SK-N-DZ (cell line): ENCODE data around the gene KIF1A.
"Not testable (repeated sequence)": the region's sequence is repeated elsewhere in the genome, so short reads cannot be mapped to it uniquely, and the experiment has no call there.

Source experiments
- DNase-seq: peaks from one replicate; pipeline ENCODE4 v3.0.0-alpha.2; 2015; ENCODE audit warnings: low spot score

The KIF1A gene

DNA sequence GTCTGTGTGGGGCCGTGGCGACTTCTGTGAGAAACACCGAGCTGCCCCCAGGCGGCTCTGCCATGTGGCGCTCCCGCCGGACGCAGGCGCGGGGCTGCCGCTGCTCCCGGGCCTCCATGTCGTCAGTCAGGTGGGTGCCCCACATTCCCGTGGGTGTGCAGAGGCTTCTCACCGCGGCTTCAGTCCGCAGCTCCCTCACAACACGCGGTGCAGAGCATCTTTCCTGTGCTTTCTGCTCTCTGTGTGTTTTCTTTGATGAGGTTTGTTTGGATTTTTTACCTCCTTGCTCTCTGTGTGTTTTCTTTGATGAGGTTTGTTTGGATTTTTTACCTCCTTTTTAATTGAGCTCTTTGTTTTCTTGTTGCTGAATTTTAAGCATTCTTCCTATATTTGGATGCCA is 115.4 kb downstream of the KIF1A start:
- no peak for DNase-seq

DNA sequence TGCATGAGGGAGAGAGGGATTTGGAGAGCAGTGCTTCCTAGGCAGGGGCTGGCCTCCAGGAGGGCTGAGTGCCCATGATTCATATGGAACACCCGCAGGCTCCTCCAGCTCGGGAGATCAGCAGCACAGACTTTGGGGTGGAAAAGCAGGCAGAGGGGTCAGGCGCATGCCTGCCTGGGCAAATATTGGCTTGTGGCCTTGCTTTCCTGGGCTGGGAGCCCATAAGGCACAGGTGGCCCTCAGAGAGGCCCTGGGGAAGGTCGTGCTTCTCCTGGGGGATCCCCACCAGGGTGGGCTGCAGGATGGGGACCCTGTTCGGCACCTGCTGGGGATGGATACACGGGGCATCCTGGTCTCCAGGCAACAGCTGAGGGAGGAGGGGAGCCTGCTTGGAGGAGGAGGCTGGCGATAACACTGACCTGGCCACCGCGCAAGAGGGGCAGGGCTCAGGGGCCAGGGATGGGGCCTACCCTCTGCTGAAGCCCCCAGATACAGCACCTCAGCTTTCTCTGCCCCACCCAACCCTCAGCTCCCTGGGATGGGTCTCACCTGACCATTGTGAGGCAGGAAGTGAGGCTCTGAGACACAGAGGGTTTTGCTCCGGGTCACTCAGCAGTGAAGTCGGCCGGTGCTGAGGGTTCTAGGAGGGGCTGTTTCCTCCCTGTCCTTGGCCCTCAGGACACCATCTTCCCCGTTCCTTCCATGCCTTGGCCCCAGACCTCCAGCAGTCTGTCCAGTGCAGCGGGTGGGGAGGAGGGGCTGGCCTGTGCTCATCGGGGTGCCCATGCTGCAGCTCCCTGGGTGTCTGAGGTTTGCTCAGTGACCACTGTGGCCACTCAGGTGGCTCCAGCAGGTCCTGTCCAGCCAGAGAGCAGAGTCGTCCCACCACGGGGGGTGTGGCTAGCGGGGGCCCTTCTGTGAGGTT is 116.3 kb downstream of the KIF1A start:
- DNase-seq, result no peak

DNA sequence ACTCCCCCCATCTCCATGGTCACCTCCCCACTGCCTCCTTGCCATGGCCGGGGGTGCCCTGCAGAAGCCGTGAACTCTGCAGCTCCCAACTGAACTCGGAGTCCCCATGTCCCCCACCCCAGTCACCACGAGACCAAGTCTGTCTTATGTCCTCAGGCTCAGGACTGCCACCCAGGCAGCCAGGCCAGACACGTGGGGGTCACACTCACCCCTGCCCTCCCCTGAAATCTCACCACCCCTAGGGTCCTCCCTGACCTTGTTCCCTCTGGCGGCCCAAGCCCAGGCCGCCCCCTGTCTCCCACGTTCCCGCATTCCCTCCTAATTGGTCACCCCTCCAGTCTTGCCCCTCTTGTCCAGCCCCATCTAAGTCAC is 117.4 kb downstream of the KIF1A start:
- DNase-seq, result no peak

DNA sequence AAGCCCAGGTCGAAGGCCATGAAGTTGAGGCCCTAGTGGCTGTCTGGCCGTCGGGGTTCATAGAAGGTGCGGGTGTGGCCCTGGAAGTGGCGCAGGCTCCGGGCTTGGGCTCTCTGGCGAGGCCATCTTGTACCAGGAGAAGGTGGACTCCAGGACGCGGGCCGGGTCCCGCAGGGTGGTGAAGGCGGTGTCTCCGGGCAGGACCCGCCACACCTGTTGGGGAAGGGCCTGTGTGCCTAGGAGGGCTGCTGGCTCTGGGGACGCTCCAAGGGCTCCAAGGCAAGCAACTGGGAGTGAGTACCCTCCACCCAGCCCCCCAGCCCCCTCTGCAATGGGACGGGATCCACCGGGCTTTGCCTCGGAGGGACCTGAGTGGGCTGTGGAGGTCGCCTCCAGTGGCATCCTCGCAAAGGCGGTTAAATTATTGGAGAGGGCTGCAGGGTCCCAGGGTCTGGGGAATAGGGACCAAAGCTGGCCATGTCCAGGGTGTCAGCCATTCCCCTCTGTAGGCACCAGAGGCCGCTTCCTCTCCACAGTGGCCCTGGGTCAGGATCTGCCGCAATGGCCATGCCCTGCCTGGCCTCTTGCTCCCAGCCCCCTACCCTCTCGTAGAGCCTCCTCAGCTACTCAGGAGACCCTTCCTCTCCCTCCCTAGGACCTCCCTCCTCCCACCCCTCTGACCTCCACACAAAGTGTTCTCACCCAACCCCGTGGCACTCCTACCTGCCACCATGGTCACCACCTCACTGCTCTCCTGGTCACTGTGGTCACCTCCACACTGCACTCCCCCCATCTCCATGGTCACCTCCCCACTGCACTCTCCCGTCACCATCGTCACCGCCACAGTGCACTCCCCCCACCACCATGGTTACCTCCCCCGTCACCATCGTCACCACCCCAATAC is 118.0 kb downstream of the KIF1A start:
- no peak for DNase-seq

DNA sequence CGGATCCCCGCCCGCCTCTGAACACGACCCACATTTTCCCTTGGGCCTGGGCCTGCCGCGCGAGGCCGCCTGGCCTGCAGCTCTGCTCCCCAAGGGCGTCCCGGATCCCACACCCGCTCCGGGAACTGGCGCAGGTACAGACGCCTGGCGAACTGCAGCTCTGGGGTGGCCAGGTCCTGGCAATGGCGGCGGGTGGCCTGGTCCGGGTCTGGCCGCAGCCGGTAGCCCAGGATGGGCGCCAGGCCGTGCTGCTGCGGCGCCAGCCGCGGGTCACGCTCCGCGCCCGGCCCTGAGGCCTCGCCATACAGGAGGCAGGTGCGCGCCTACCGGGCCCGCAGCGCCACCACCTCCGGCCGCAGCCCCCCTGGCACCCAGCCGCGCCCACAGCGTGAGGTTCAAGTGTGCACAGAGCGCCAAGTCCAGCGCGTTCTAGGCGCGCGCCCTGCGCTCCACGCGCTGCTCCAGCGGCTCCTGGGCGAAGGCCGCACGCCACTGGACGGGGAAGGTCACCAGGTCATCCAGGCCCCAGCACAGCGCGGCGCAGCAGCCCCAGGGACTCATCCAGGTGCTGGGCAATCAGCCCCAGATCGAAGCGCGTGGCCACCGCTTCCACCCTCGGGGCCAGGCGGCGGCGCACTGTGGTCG is 118.8 kb downstream of the KIF1A start:
- DNase-seq, result no peak

DNA sequence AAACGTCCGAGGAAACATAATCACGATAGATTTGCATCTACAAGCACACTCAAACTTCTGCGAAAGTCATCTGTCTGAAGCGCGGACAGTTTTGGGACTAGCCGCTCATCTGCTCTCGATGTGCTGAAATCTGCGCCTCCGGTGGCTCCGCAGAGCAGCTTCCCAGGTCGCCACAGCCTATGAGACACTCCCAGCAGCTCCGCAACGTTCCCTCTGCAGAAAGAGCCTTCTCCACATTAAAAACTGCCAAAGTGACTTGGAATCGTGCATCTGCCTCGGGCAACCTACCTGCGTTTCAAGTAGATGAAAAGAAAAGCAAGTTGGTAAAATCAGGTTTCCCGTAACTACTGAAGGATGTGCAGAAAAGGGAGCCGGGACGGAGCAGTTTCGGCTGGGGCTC is 119.4 kb downstream of the KIF1A start:
- not testable (repeated sequence) for DNase-seq

DNA sequence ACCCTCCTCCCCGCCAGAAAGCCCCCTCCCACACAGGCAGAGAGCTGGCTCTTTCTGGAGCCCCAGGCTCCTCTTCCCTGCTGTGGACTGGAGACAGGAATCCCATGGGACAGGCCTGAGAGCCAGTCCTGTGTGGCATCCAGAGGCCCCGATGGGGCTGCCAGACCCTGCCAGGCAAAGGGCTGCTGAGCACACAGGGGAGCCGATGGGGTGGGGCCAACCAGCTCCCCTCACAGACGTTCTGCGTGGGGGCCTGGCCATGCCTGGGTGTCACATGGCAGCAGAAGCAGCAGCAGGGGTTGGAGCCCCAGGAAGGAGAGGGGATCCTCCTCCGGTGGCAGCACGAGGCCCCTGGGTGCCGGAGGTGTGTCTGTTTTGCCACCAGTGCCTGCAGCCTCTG is 120.2 kb downstream of the KIF1A start:
- not testable (repeated sequence) for DNase-seq

DNA sequence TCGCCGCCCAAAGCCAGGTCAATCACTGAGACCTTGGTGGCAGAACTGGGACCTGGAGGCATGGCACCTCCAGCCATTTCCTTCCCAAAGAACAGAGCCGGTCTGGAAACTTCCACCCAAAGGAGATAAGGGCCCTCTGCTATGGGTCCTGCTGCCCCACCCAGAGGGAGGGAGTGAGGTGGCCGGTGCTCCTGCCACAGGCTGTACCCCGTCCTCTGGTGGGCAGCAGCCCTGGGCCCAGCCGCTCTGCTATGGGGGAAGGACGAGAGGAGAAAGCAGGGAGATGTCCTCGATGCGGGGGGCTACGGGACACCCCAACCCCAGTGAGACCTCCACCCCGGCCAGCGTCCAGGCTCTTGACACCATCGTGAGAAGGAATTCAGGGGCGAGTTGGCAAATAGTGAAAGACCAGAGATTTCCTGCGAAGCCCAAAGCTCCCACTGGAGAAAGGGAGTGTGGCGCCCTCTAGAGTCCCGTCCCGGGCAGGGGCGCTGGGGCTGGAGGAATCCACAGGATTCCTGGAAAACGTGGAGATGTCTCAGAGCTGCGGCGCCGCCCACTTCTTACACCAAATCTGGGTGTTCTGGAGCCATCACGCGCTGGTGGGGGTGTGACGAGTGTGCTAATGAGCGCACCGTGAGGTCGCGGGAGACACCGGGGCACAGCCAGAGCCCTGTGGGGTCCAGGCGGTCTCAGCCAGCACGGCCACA is 121.0 kb downstream of the KIF1A start:
- not testable (repeated sequence) for DNase-seq

DNA sequence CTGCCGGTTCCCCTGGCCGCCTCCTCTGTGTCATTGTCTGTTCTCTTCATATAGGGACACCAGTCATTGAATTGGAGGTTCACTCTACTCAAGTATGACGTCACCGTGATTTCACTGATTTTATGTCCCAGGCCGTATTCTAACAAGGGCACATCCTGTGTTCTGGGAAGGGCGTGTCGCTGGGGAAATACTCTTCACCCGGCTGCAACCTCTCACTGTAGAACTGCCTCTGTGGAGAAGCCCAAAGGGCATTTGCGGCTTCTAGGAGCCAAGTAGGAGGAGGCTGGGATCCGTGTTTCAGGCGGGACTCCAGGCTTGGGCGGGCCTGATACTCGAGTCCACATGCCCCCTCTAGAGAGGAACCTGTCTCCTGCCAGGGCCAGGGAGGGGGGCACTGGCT is 123.5 kb downstream of the KIF1A start:
- not testable (repeated sequence) for DNase-seq

DNA sequence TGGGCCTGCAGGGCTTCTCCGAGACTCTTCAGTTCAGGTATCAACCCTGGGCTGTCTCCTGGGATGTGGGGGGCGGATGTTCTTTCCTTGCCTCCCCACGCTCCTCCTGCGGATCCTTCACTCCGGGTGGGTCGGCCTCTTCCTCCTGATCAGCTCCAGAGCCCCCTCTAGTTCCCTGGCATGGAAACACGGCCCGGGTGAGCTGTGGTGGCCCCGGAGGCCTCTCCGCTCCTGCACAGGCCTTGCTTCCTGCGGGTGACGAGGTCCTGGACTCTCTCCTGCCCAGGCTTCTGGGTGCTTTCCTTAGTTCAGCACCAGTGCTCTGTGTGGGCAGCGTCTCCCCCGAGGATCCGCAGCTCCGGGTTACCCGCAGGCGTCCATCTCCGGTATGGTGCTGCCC is 124.4 kb downstream of the KIF1A start:
- not testable (repeated sequence) for DNase-seq

DNA sequence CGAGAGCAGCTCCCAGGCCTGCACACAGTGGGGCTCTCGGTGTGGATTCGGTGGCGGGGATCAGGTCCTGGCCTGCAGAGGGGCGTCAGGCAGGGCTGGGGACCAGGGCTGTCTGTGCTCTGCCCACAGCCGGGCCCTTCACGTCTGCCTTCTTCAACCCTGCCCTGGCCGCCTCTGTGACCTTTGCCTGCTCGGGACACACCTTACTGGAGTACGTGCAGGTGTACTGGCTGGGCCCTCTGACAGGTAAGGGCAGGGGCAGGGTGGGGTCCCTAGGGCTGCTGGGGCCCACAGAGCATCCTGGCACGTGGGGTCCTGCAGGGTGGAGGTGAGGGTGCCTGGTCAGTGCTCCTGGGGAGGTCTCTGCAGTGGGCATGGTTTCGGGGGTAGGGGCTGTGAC is 125.7 kb downstream of the KIF1A start:
- not testable (repeated sequence) for DNase-seq

DNA sequence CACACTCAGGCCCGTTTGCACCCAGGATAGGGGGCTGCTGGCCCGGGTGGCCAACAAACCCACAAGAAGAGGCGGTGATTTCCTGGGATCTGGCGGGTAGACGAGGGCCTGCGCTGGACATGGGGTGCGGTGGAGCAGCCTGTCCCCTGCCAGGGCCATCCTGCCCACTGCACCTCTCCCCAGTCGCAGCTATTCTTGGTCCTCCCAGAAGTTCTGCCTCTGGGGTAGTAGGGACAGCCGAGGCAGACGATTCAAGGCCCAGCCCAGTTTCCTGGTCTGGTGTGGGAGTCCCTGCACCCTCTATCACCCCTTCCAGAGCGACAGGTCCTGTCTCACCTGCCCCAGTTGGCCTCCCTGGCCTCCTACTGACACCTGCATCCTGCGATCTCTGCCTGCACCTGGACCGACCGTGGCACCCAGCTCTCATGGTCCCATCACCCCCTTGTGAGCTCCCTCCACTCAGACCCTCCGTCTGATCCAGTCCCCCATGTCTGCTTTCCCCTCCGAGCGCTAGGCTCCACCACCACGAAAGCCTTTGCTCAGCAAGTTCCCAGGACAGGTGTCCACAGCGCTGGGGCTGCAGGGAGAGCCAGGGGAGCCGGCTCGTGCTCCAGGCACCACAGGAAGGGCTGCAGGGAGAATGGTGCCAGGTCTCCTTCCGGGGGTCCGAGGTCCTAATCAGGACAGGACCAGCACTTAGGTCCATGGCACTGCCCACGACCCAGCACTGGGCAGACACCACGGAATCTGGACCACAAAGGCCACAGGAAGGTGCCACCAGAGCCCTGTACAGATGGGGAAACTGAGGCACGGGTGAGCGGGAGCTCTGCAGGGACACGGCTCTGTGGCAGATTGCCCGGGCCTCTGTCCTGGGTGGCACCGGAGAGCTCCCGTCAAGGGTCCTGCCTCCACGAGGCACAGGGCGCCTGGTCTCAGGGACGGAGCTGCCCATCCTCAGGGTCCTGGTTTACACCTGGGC is 127.1 kb downstream of the KIF1A start:
- DNase-seq, result not testable (repeated sequence)

DNA sequence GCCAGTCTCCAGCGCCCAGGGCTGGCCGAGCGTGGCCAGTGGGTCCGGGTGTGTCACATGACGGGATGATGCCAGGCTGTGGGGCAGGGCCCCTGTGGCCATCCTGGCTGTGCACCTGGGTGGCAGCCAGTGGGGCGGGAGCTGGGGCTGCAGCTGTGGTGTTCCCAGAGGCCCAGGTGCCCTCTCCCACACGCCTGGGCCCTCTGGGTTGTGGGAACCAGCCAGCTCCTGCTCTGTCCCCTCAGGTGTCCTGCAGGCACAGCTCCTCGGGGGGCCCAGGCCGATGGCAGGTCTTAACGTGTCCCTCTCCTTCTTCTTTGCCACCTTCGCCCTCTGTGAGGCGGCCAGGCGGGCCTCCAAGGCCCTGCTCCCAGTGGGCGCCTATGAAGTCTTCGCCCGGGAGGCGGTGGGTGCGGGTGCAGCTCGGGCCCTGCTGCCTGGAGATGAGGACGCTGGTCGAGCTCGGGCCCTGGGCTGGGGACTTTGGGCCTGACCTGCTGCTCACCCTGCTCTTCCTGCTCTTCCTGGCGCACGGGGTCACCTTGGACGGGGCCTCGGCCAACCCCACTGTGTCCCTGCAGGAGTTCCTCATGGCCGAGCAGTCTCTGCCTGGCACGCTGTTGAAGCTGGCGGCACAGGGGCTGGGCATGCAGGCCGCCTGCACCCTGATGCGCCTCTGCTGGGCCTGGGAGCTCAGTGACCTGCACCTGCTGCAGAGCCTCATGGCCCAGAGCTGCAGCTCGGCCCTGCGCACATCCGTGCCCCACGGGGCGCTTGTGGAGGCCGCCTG is 128.2 kb downstream of the KIF1A start, which contains the start of gene AQP12A:
Gene AQP12A, plus strand, starts transcription at position 236 of the 790 bp plus-strand sequence. Its CDS starts 48 bp downstream, at position 284.
- not testable (repeated sequence) for DNase-seq

DNA sequence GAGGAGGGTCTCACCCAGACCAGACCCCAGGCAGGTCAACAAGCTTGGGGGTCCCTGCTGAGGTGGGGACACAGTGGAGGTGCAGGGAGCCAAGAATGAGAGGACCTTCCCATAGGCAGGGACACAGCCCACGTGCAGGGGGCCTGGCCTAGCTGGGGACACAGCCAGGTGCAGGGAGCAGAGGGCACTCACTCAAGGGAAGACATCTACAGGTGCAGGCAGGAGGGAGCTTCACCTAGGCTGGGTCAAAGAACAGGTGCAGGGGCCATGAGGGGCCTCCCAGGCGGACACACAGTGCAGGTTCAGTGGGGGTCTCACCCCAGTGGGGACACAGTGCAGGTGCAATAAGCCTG is 129.0 kb downstream of the KIF1A start:
- DNase-seq, result not testable (repeated sequence)

DNA sequence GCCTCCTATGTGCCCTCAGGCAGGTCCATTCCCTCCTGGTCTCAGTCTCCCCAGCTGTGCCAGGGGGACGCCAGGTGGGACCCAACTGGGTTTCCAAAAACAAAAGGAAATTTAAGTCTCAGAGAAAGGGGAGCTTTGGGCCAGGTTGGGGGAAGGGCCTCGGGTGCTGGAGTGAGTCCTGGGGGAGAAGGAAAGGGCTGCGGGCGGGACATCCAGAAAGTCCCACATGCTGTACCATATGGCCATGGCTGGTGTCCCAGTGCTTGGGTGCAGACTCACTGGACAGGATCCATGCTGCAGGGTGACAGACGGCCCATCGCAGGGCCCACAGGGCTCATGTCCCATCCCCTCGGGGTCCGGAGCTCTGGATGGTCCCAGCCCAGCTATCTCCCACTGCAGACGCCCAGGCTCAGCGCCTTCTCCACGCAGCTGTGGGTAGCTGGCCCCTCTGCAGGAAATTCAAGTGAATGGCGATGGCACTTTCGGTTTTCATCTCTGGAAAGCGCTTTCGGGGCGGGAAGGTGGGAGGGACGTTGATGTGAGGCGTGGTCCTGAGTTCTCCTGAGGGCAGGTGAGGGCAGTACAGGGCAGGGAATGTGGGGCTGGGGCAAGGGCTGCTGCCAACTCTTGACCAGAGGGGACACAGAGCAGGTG is 129.5 kb downstream of the KIF1A start:
- DNase-seq, result not testable (repeated sequence)

DNA sequence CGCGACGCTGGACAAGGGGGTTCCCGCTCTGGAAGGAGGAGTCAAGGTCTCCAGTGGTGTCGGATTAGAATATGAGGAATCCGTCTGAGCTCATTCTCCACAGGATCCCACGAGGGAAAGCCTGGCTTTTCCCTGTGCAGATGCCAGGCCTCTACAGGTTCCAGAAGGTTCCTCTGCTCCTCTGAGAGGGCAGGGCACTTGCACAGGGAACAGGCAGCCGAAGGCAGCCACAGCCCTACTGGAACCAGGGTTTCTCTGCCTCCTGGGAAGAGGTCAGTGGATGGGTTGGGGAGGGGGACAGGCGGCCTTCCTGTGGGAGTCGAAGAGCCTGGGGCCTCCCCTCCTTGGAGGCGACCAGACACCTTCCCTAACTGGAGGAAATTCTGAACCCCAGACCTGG is 130.0 kb downstream of the KIF1A start:
- DNase-seq, result no peak

DNA sequence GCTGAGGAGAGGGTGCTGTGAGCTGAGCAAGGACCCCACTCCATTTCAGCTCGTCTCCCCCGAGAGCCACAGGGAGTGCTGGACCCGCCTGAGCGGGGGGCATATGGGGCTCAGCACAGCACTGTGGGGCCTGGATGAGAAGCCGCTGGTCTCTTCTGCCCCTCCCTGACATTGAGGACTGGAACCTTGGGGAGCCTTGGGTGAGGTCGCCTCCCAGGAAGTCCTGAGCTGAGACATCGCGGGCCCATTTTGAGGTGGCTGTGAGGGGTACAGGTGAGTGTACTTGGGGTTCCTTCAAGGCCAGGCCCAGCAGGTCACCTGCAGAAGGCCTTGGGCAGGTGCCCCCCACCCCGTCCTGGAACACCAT is 131.5 kb downstream of the KIF1A start:
- no peak for DNase-seq

DNA sequence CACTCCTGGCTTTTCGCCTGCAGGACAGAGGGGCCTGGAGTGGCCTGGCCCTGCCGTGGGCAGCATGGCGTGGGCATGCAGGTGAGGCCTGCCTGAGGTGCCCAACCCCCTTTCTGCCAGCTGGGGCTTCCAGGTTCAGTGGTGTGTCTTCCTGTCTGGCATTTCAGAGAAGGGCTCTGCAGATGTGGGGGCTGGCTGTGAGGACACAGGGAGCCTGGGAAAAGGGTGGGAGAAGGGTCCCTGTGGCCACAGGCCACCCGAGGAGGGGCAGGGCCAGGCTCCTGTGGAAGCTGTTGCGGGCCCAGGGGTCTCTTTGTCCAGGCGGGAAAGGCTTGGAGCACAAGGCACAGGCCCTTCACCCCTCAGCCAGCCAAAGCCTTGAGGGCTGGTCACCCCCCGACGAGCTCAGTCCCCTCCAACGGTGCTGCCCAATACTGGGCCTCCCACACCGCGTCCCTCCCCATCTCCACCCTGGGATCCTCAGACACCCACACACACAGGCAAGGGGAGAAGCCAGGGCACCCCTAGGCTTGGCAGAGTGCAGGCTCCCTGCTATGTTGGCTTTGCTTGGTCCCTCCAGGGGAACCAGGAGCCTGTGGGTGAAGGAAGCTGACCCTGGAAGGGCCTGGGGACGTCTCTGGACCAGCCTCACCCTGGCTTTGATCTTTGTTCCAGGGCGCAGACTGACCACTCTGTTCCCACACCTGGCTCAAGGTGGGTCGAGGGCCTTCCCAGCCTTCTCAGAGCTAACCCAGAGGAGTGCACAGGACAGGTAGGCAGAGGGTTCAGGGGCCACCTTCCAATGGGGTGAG is 132.1 kb downstream of the KIF1A start:
- no peak for DNase-seq
